Measurements from ENCODE around the gene APBA3. TPM values are rescaled to one million over a fixed set of nuclear protein-coding genes. Genes with fewer than 3 reads are reported as not detected.

The APBA3 gene
- total RNA-seq, 1 experiment from 2014 or later = 21.4 TPM

DNA sequence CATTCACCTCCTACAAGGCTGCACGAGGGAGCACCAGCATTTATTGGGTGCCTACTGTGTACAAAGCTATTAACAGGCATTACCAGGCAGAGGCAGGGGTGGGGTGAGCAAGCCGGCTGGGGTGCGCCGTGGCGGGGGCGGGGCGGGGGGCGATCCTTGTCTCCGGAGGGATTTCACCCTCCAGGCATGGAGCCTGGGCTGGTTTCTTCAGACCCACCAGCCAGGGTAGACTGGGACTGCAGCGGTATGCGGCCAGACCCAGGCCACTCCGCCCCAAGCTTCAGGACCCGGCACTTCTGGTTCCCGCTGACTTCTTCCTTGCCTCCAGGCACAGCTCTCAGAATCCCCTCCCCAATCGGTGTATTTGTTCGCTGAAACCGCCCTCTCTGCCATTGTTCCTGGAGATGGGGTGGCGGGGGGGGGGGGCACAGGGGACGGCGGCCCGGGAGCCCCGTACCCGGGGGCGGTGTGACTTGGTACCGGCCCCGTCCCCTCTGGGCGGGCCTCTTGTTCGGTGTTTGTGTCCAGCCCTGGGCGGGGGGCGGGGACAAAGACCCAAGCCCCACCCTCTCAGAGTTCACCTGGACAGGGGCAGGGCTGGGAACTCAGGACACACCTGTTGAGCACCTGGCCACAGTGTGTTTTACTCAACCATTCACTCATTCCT lies 38.9 kb downstream of the APBA3 start:
- intact Hi-C loops (cut with micrococcal nuclease) = no loop called here
- H2AFZ ChIP-seq (ENCODE audit: low read length) = peak overlapping the region; percentile 42; the same call in 1 of the 2 replicates
- no peaks in the 10 kb centered on the region; the same call in 1 of the 2 replicates for H3K4me1 ChIP-seq (ENCODE audit: insufficient read depth, low read length)
- H3K4me2 ChIP-seq (ENCODE audit: low read length) = peak overlapping the region; percentile 79
- no peaks in the 10 kb centered on the region for H3F3A ChIP-seq (ENCODE audit: low read length, unreplicated experiment)
- DNase-seq (peak; percentile 48), ATAC-seq (peak; percentile 38)
- H4K20me1 ChIP-seq (ENCODE audit: low read length) = no peaks in the 10 kb centered on the region
- TF ChIP-seq, protein P1, sequence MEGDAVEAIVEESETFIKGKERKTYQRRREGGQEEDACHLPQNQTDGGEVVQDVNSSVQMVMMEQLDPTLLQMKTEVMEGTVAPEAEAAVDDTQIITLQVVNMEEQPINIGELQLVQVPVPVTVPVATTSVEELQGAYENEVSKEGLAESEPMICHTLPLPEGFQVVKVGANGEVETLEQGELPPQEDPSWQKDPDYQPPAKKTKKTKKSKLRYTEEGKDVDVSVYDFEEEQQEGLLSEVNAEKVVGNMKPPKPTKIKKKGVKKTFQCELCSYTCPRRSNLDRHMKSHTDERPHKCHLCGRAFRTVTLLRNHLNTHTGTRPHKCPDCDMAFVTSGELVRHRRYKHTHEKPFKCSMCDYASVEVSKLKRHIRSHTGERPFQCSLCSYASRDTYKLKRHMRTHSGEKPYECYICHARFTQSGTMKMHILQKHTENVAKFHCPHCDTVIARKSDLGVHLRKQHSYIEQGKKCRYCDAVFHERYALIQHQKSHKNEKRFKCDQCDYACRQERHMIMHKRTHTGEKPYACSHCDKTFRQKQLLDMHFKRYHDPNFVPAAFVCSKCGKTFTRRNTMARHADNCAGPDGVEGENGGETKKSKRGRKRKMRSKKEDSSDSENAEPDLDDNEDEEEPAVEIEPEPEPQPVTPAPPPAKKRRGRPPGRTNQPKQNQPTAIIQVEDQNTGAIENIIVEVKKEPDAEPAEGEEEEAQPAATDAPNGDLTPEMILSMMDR (conservative IDR thresholded peaks at IDR 0.05; ENCODE audit: low read depth, low read length) = no peak
- H3K27me3 ChIP-seq (ENCODE audit: low read length) = no peaks in the 10 kb centered on the region
- no peaks in the 10 kb centered on the region for H3K79me2 ChIP-seq (ENCODE audit: low read length)
- no peaks in the 10 kb centered on the region for H3K9me2 ChIP-seq (replicated peaks; ENCODE audit: low read length)
- H3K9ac ChIP-seq (ENCODE audit: low read length) = no peak overlapping the region
- H3K36me3 ChIP-seq (ENCODE audit: low read depth, low read length) = no peaks in the 10 kb centered on the region
- no peaks in the 10 kb centered on the region for H3K9me3 ChIP-seq (ENCODE audit: low read length)
- ChIA-PET POLR2A (ENCODE audit: unreplicated experiment) (no interaction called here), CTCF (no interaction called here)
- no TSS peak for BruUV-seq (replicated peaks)
- H3K27ac ChIP-seq (ENCODE audit: low read length) = no peak overlapping the region
- H3K4me3 ChIP-seq (ENCODE audit: low read length) = peak overlapping the region; percentile 62

- Histone ChIP-seq H2AFZ (ENCODE audit: low read length) (peak overlapping the region; percentile 42; the same call in 1 of the 2 replicates), H3K27ac (ENCODE audit: low read length) (no peak overlapping the region), H3F3A (ENCODE audit: low read length, unreplicated experiment) (no peaks in the 10 kb centered on the region), H3K4me1 (ENCODE audit: insufficient read depth, low read length) (no peaks in the 10 kb centered on the region; the same call in 1 of the 2 replicates), H3K9ac (ENCODE audit: low read length) (no peak overlapping the region), H3K79me2 (ENCODE audit: low read length) (no peaks in the 10 kb centered on the region), H3K36me3 (ENCODE audit: low read depth, low read length) (no peaks in the 10 kb centered on the region), H3K9me2 (replicated peaks; ENCODE audit: low read length) (no peaks in the 10 kb centered on the region), H4K20me1 (ENCODE audit: low read length) (no peaks in the 10 kb centered on the region), H3K9me3 (ENCODE audit: low read length) (no peaks in the 10 kb centered on the region), H3K4me3 (ENCODE audit: low read length) (peak overlapping the region; percentile 62), H3K4me2 (ENCODE audit: low read length) (peak overlapping the region; percentile 79), H3K27me3 (ENCODE audit: low read length) (no peaks in the 10 kb centered on the region)
- intact Hi-C loops (cut with micrococcal nuclease) = no loop called here
- BruUV-seq (replicated peaks) = no TSS peak
- TF ChIP-seq, protein P1 (conservative IDR thresholded peaks at IDR 0.05; ENCODE audit: low read depth, low read length) = no peak
- TF ChIP-seq EZH2 (IDR thresholded peaks at IDR 0.05; ENCODE audit: low read length, unreplicated experiment) = no peak
- no peak for TF ChIP-seq EZH2phosphoT487 (IDR thresholded peaks at IDR 0.05; ENCODE audit: borderline replicate concordance, low read length)
- ATAC-seq (no peak), DNase-seq (no peak)
- CTCF ChIA-PET = no interaction called here
- POLR2A ChIA-PET (ENCODE audit: unreplicated experiment) = no interaction called here
These were observed 39.5 kb downstream of the APBA3 start for GRCh38 chr19:3721887-3722442.
